HL-60/S4 treated with phorbol 12-myristate 13-acetate at 8.2 ng/mL for 4 days and 3 days (cell line): ENCODE measurements around the gene MTHFD1L.
"Not testable (repeated sequence)": the region's sequence is repeated elsewhere in the genome, so short reads cannot be mapped to it uniquely, and the experiment has no call there.

ENCODE experiments used
- in situ Hi-C: fragments of 300-500 bp; cut with MboI; formaldehyde crosslinking; loops from 2 replicates; pipeline ENCODE4 v1.15.0; 2022; ENCODE audit warnings: low sequenced_read_pairs

Gene MTHFD1L

GRCh38 chr6:151034825-151035781 lies 169.6 kb downstream of the MTHFD1L start:
- in situ Hi-C loops, result no loop called here

- in situ Hi-C loops, result not testable (repeated sequence)
These were observed 170.8 kb downstream of the MTHFD1L start for GRCh38 chr6:151036211-151036721.

GRCh38 chr6:151036869-151037680 lies 171.6 kb downstream of the MTHFD1L start:
- in situ Hi-C loops, result no loop called here

DNA sequence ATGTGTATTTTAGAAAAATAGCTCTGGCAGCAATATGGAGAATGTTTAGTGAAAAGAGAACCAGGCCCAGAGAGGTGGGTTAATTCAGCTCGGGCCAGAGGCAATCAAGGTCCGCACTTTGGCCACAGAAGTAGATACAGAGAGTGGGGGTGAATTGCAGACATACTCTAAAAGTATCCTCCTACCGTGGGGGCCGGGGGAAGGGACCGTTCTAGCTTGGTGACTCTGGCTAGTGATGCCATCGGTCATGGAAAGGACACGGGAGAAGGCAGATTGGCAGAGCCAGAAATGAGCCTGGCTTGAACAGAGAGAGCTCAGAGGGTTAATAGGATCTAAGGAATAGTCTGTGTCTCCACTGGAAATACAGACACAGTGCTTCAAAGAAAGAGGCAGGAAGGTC lies 173.1 kb downstream of the MTHFD1L start:
- in situ Hi-C loops, result no loop called here

DNA sequence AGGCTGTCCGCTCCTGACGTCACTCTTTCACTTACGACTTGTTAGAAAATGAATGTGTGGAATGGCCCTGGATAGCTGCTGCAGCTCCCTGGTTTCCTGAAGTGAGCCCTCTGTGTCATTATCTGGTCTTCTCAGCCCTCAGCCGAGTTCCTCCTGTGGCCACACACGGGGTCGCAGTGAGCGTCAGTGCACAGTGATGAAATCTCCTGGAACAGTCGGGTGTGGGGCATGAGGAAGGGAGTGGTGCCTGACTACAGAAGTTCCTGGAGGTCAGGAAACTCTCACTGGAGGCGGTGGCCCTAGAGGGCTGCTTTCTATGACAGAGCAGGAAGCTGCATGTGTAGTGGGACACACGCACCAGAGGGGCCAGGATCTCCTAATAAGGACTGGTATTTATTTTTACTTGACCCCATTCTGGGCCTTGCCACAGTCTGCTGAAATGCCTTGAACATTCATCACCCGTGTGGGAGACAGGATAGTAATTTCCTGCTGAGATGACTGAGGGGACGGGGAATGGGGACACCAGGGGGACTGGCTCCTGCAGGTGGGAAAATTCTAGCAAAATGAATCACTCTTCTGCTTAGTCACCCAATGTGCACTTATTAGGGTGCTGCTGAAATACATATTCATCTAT lies 175.5 kb downstream of the MTHFD1L start:
- in situ Hi-C loops, result not testable (repeated sequence)

DNA sequence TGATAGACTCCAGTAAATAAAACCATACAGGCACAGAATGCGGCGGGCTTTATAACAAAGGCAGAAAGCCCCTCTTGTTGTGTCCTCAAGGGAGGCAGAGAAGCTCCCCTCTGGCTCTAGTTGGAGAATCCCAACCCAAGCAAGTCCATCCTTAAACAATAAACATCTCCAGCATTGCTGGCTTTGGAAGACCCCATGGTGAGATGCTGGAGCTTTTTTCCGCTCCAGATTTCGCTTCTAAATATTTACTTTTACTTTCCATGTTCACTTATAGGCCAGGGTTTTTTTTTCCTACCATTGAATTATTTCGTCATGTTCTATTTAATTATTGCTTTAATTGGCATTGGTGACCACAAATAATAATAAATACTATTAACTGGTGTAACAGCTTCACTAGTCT lies 176.2 kb downstream of the MTHFD1L start:
- in situ Hi-C loops, result no loop called here

- in situ Hi-C loops, result not testable (repeated sequence)
These were observed 177.4 kb downstream of the MTHFD1L start for GRCh38 chr6:151042911-151043330.

GRCh38 chr6:151043944-151044343 lies 178.4 kb downstream of the MTHFD1L start:
- in situ Hi-C loops, result no loop called here

GRCh38 chr6:151044465-151045441 lies 179.3 kb downstream of the MTHFD1L start:
- in situ Hi-C loops, result no loop called here

GRCh38 chr6:151045511-151046222 lies 180.2 kb downstream of the MTHFD1L start:
- in situ Hi-C loops, result not testable (repeated sequence)

GRCh38 chr6:151051164-151051563 lies 185.7 kb downstream of the MTHFD1L start:
- in situ Hi-C loops, result no loop called here

GRCh38 chr6:151052021-151052646 lies 186.6 kb downstream of the MTHFD1L start:
- in situ Hi-C loops, result no loop called here

DNA sequence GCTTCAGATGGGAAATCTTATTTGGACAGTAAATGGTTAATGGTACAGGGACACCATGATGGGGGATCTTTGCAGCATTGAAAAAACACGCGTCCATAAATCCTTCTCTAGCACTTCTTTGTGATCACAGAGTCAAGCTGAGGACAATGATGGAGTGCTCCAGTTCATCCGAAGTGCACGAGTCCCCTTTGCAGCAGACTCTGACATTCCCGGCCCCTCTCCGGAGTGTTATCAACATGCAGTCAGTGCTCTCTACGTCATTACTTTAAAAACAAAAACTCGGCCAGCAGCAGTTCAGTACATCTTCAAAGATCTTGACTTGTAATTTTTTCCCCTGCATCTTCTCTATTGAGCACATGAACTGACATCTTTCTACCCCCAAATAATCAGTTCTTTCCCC lies 188.8 kb downstream of the MTHFD1L start:
- in situ Hi-C loops, result no loop called here

DNA sequence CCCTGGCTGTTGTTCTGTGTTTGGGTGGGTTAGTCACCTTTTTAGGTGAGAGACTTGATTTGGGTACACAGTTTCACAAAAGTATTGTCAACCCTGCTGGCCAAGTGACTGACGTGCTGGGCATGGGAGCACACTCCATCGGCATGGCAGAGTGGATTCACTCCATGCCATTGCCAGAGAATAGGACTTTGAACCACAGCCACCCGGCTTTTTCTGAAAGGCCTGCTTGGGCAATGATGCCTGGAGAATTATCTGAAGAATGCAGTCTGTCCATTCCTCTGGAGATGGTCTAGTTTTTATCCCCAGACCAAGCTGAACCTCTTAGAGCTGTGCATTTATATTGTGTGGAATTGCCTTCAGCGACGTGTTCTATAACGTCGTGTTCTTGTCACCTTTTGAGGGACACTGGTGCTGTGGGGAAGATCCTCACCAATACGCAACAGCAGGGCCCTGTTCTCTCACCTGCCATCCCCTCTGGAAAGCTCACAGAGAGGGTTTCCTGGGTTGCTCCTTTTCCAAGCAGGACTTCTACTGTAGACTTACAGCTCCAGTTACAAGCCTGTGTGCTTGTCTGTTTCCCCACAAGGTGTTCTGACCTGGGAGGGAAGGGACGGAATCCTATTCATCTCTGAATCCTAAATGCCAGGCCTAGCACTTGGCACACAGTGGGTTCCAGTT lies 190.9 kb downstream of the MTHFD1L start:
- in situ Hi-C loops, result no loop called here

DNA sequence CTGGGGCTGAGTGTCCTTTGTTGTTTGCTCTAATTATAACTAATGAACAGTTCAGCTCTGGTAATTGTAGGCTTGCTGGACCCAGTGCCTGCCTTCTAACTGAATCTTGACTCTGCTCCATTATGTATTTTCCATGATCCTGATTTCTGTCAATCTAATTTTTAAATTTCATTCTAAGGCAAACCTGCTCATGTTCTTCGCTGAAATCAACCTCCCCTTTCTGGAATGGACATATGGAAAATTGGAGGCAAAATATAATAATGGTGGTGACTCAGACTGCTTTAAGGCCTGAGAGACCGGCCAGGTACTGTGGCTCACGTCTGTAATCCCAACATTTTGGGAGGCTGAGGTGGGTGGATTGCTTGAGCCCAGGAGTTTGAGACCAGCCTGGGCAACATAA lies 191.6 kb downstream of the MTHFD1L start:
- in situ Hi-C loops, result no loop called here

DNA sequence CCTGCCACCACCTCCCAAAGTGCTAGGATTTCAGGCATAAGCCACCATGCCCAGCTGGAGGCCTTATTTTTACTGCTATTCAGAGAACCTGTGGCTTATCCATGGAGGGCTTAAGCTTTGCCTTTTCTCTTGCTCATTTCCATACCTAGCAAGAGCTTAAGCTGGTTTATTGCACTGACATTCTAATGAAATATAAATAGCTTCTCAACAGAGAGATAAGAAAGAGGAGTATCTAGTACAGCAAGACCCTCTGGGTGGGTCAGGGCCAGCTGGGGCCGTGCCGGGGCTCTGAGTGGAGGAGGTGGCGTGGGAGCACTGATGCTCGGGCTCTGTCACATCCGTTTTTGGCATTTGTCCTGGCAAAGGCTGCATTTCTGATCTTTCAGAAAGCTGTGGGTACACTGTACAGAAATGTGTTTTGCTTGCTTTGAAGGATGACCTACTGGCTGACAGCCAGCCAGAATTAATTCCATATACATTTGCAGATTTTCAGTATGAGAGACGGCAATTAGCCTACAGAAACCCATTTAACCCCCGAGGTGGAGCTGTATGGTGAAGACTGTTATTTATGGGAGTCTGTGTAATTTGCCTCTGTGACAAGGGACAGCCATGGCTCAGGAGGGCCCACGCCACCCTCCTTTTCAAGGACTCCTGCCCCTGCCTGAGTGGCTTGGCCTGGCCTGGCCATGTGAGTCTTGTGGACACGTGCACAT lies 192.7 kb downstream of the MTHFD1L start:
- in situ Hi-C loops, result no loop called here

- in situ Hi-C loops, result no loop called here
These were observed 194.2 kb downstream of the MTHFD1L start for GRCh38 chr6:151059612-151060095.
